Trophoblast cell (in vitro differentiated cells and primary cell): ENCODE data around the gene STX19.

Source experiments
- DNase-seq, 2 donors: peaks; one replicate each; pipeline ENCODE4 v3.0.0-alpha.2; 2016
- H2AFZ ChIP-seq: 2 replicates; pipeline ENCODE4 v1.6.1; 2013; ENCODE audit warnings: low read length, moderate library complexity, mild to moderate bottlenecking; ENCODE audit not compliant: insufficient read depth, poor library complexity
- H2AK5ac ChIP-seq: 2 replicates; pipeline ENCODE4 v1.6.1; 2013; ENCODE audit warnings: mild to moderate bottlenecking, low read length
- H2BK120ac ChIP-seq: 2 replicates; pipeline ENCODE4 v1.6.1; 2013; ENCODE audit warnings: low read length, mild to moderate bottlenecking, moderate library complexity; ENCODE audit not compliant: insufficient read depth, poor library complexity
- H2BK12ac ChIP-seq: 2 replicates; pipeline ENCODE4 v1.6.1; 2013; ENCODE audit warnings: mild to moderate bottlenecking, low read length, moderate library complexity
- H2BK5ac ChIP-seq: 2 replicates; pipeline ENCODE4 v1.6.1; 2013; ENCODE audit warnings: low read length, low read depth, moderate library complexity, mild to moderate bottlenecking; ENCODE audit not compliant: poor library complexity
- H3K14ac ChIP-seq: 2 replicates; pipeline ENCODE4 v1.6.1; 2013; ENCODE audit warnings: mild to moderate bottlenecking, low read length
- H3K18ac ChIP-seq: 2 replicates; pipeline ENCODE4 v1.6.1; 2013; ENCODE audit warnings: mild to moderate bottlenecking, low read length
- H3K23ac ChIP-seq: 2 replicates; pipeline ENCODE4 v1.6.1; 2013; ENCODE audit warnings: low read length
- H3K27ac ChIP-seq: 2 replicates; pipeline ENCODE4 v1.5.1; 2013; ENCODE audit warnings: low read depth, mild to moderate bottlenecking, inconsistent platforms, low read length, moderate library complexity
- H3K27me3 ChIP-seq: 2 replicates; pipeline ENCODE4 v1.6.1; 2013; ENCODE audit warnings: inconsistent platforms, mild to moderate bottlenecking, low read length, moderate library complexity; ENCODE audit not compliant: insufficient read depth
- H3K36me3 ChIP-seq, 2 experiments: 1 replicate in 1 of 2; 2 replicates in 1 of 2; pipeline ENCODE4 v1.6.1; 2013; ENCODE audit warnings: low read length in 2 of 2, mild to moderate bottlenecking in 2 of 2, moderate library complexity in 1 of 2; ENCODE audit not compliant: insufficient read depth in 2 of 2, control insufficient read depth in 1 of 2
- H3K4ac ChIP-seq: 2 replicates; pipeline ENCODE4 v1.6.1; 2013; ENCODE audit warnings: low read depth, mild to moderate bottlenecking, low read length, moderate library complexity
- H3K4me1 ChIP-seq, 2 experiments: 1 replicate in 1 of 2; 2 replicates in 1 of 2; pipeline ENCODE4 v1.6.1; 2013; ENCODE audit warnings: low read length in 2 of 2, mild to moderate bottlenecking in 2 of 2, moderate library complexity in 1 of 2; ENCODE audit not compliant: insufficient read depth in 2 of 2, control insufficient read depth in 1 of 2
- H3K4me2 ChIP-seq: 2 replicates; pipeline ENCODE4 v1.6.1; 2013; ENCODE audit warnings: inconsistent platforms, mild to moderate bottlenecking, low read length, moderate library complexity
- H3K4me3 ChIP-seq: 2 replicates; pipeline ENCODE4 v1.5.1; 2013; ENCODE audit warnings: mild to moderate bottlenecking, low read depth, low read length, inconsistent platforms
- H3K79me1 ChIP-seq: one replicate; pipeline ENCODE4 v1.6.1; 2013; ENCODE audit warnings: low read length
- H3K79me2 ChIP-seq: 2 replicates; pipeline ENCODE4 v1.6.1; 2013; ENCODE audit warnings: low read length, mild to moderate bottlenecking; ENCODE audit not compliant: control insufficient read depth, insufficient read depth, poor library complexity
- H3K9ac ChIP-seq: 2 replicates; pipeline ENCODE4 v1.6.1; 2013; ENCODE audit warnings: mild to moderate bottlenecking, low read length
- H3K9me3 ChIP-seq: 2 replicates; pipeline ENCODE4 v1.6.1; 2013; ENCODE audit warnings: low read depth, mild to moderate bottlenecking, control low read depth, inconsistent platforms, low read length; ENCODE audit not compliant: insufficient read depth
- H4K12ac ChIP-seq: 2 replicates; pipeline ENCODE4 v1.6.1; 2013; ENCODE audit warnings: low read depth, mild to moderate bottlenecking, low read length, moderate library complexity
- H4K8ac ChIP-seq: 2 replicates; pipeline ENCODE4 v1.6.1; 2013; ENCODE audit warnings: low read depth, mild to moderate bottlenecking, low read length, moderate library complexity
- H4K91ac ChIP-seq: one replicate; pipeline ENCODE4 v1.6.1; 2013; ENCODE audit warnings: low read depth, mild to moderate bottlenecking, low read length, moderate library complexity
- WGBS: extraction: QIAGEN DNeasy Blood & Tissue Kit; methylation state at CpG from one replicate; pipeline ENCODE4 v1.1.7; 2013; ENCODE audit warnings: missing lambda C conversion rate; ENCODE audit not compliant: insufficient read length, insufficient coverage; ENCODE audit errors: extremely low coverage; 5-methylcytosine and 5-hydroxymethylcytosine counted together

Gene STX19

DNA sequence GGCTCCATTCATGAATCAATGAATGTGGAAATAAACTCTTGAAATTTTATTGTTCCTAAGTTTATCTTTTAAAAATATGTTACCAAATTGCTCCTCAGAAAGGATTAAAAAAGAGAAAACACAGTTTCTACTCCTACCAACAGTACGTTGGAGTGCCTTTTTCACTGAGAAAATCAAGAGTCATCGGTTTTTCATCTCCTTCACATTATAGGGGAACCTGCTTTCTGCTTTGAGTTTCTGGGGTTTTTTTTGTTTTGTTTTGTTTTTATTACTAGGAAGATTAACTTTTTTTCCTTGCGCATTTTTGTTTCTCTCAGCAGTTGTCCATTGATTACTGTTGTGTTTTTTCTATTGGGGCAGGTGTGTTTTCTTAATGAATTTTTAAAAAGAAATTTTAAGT is 45.0 kb downstream of the STX19 start:
- Histone ChIP-seq H3K18ac (no peak overlapping the region), H3K4me3 (no peak overlapping the region), H3K4ac (no peak overlapping the region), H3K14ac (no peak overlapping the region), H3K4me1 (no peaks in the 10 kb centered on the region), H3K23ac (no peak overlapping the region), H3K9me3 (no peaks in the 10 kb centered on the region), H2BK120ac (no peak overlapping the region), H4K12ac (no peak overlapping the region), H2BK12ac (no peak overlapping the region), H2BK5ac (no peak overlapping the region), H4K91ac (no peak overlapping the region), H3K9ac (no peak overlapping the region), H4K8ac (no peak overlapping the region), H3K79me1 (no peaks in the 10 kb centered on the region), H2AFZ (no peak overlapping the region), H2AK5ac (no peak overlapping the region), H3K27me3 (no peaks in the 10 kb centered on the region), H3K36me3 (no peaks in the 10 kb centered on the region), H3K4me2 (no peak overlapping the region), H3K79me2 (no peaks in the 10 kb centered on the region), H3K27ac (no peak overlapping the region)
- WGBS, result no CpG with 5 or more reads among the region's 3 CpGs
- no peak for DNase-seq

DNA sequence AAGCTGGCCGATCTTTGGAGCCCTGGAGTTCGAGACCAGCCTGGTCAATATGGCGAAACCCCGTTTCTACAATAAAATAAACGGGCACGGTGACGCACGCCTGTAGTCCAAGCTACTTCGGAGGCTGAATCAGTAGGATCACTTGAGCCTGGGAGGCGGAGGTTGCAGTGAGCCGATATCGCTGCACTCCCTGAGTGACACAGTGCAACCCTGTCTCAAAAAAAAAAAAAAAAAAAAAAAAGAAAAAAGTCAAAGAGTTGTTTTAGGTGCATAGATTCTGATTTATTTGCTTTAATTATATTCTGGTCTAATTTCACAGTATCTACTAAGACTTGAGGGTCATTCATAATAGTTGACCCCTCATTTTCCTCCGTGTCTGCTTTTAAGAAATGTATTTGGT is 46.7 kb downstream of the STX19 start:
- Histone ChIP-seq H4K91ac (no peak overlapping the region), H3K79me1 (no peaks in the 10 kb centered on the region), H3K27ac (no peak overlapping the region), H3K18ac (no peak overlapping the region), H2AK5ac (no peak overlapping the region), H3K4me2 (no peak overlapping the region), H3K79me2 (no peaks in the 10 kb centered on the region), H3K4me3 (no peak overlapping the region), H4K12ac (no peak overlapping the region), H2BK120ac (no peak overlapping the region), H3K9ac (no peak overlapping the region), H3K14ac (no peak overlapping the region), H2BK5ac (no peak overlapping the region), H3K4ac (no peak overlapping the region), H2AFZ (no peak overlapping the region), H3K36me3 (no peaks in the 10 kb centered on the region), H3K9me3 (no peaks in the 10 kb centered on the region), H3K23ac (no peak overlapping the region), H4K8ac (no peak overlapping the region), H2BK12ac (no peak overlapping the region), H3K4me1 (no peaks in the 10 kb centered on the region), H3K27me3 (no peaks in the 10 kb centered on the region)
- no peak for DNase-seq
- no CpG with 5 or more reads among the region's 13 CpGs for WGBS

DNA sequence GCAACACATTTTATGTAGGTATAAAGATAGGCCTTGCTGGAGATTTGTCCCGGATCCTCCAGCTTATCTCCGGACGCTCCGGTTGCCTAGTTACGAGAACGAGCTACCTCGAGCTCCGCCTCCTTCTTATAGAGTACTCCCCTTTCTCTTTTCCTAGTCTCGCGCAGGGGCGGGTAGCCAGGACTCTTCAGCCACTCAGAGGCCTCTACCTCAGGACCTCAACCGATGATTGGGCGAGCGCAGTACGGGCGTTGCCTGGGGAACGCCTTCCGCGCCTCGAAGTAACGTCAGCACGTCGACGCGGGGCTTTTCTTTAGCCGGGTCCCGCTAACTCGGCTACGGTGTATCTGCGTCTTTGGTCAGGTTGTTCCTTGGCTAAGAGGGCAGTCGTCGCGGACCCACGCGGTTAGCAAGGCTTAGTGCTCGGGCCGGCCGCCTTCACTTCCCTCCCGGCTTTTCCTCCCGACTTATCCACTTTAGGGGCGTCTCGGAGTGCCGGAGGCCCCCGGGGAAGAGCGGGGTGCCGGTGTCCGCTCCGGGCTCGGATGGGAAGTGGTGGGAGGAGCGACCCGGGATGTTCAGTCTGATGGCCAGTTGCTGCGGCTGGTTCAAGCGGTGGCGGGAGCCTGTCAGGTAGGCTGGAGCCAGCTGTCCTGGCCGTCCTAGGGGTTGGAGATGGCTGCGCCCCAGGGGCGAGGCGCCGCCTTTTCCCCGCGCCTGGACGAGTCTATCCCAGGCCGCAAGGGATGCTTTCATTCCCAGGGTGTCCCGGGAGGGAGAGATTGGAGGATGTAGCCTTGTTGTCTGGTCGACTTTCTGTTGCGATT is 48.3 kb downstream of the STX19 start, which contains the start of gene ARL13B:
Gene ARL13B (plus strand): TSS at position 306 of the 827 bp plus-strand sequence. CDS start 269 bp downstream, at position 575.
- Histone ChIP-seq H3K4me3 (peak within 1 kb of the TSS; percentile 86), H3K27ac (peak within 1 kb of the TSS; percentile 12), H4K12ac (no peak within 1 kb of the TSS)

DNA sequence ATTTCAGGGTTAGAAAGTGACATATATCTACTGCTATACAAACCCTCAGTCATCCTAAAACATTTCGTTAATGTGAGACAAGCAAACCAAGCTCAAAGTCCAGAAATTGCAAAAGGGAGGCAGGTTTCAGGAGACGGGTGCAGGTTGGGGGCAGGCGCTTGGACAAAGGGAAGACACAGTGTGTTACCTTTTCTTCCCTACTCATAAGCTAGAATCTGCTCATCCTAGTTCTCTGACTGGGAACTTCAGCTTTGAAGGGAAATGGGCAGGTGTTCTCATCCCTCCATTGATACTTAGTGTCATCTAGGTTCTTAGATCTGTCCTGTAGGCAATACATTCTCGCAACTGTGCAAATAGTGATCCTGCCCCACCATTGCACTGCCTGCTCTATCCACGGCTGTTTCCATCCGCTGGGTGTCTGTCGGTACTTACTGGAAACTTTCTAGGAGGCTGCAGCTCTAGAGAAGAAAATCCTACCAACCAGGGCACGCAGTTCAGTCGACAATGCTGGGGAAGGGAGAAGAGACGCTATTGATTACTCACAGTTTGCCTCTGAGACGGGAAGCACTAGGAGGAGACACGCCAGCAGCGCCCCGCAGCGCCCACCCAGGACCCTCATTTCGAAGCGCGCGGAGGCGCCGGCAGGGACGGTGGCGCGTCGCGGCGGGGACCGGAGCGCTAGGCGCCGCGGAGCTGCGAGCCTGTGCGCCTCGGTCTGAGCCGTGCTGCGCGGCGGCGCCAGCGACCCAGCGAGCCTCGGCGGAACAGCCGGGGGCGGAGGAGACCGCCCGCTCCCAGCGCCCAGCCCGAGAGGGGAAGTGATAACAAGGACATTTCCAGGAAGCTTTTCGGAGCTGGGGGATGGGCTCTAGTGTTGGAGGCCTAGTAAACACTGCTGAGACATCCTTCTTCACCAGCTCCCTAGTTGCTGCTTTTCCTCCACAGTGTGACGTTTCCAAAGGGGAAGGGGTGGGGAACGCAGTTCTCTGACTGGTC is 55.0 kb downstream of the STX19 start, which contains the start of gene PROS1:
Gene PROS1 (minus strand): TSS at position 766 of the 996 bp plus-strand sequence. CDS start 147 bp downstream, at position 619.
- no CpG with 5 or more reads among the region's 53 CpGs for WGBS
- peak within 1 kb of the TSS; percentile 4 for H4K91ac ChIP-seq
- peak within 1 kb of the TSS; percentile 72 for H3K27ac ChIP-seq

More for the DNA sequence above, 48.3 kb downstream of the STX19 start, which contains the start of gene ARL13B:
- H3K4me2 ChIP-seq, result peak within 1 kb of the TSS; percentile 77
- H3K23ac ChIP-seq, result no peak within 1 kb of the TSS
- no peaks in the 10 kb centered on the region for H3K4me1 ChIP-seq
- no peak within 1 kb of the TSS for H2BK5ac ChIP-seq
- H3K14ac ChIP-seq, result no peak within 1 kb of the TSS
- H3K9me3 ChIP-seq, result no peaks in the 10 kb centered on the region
- WGBS, result no CpG with 5 or more reads among the region's 66 CpGs
- H3K36me3 ChIP-seq, result no peaks in the 10 kb centered on the region
- no peaks in the 10 kb centered on the region for H3K27me3 ChIP-seq
- peak; percentile 99 for DNase-seq
- H4K91ac ChIP-seq, result no peak within 1 kb of the TSS
- no peak within 1 kb of the TSS for H2BK12ac ChIP-seq
- H3K79me2 ChIP-seq, result no peaks in the 10 kb centered on the region
- H3K79me1 ChIP-seq, result no peaks in the 10 kb centered on the region
- H3K18ac ChIP-seq, result no peak within 1 kb of the TSS
- H2BK120ac ChIP-seq, result no peak within 1 kb of the TSS
- H3K4ac ChIP-seq, result no peak within 1 kb of the TSS
- no peak within 1 kb of the TSS for H2AK5ac ChIP-seq
- peak within 1 kb of the TSS; percentile 58 for H2AFZ ChIP-seq
- H3K9ac ChIP-seq, result peak within 1 kb of the TSS; percentile 79
- H4K8ac ChIP-seq, result peak within 1 kb of the TSS; percentile 47

More for the DNA sequence above, 55.0 kb downstream of the STX19 start, which contains the start of gene PROS1:
- Histone ChIP-seq H4K8ac (peak within 1 kb of the TSS; percentile 93), H3K23ac (no peak within 1 kb of the TSS), H2BK12ac (no peak within 1 kb of the TSS), H3K9ac (peak within 1 kb of the TSS; percentile 59), H2AK5ac (no peak within 1 kb of the TSS), H3K36me3 (no peaks in the 10 kb centered on the region), H3K9me3 (no peaks in the 10 kb centered on the region), H3K4me2 (peak within 1 kb of the TSS; percentile 78), H3K4me1 (no peaks in the 10 kb centered on the region), H2AFZ (peak within 1 kb of the TSS; percentile 38), H2BK5ac (peak within 1 kb of the TSS; percentile 60), H2BK120ac (peak within 1 kb of the TSS; percentile 10), H3K27me3 (no peaks in the 10 kb centered on the region), H3K18ac (peak within 1 kb of the TSS; percentile 2), H3K14ac (peak within 1 kb of the TSS; percentile 75), H3K4ac (peak within 1 kb of the TSS; percentile 50), H3K79me1 (peaks cover 6% of the 10 kb centered on the region), H3K4me3 (peak within 1 kb of the TSS; percentile 76), H4K12ac (peak within 1 kb of the TSS; percentile 70), H3K79me2 (peaks cover 2% of the 10 kb centered on the region)
- peak; percentile 40 to 70 for DNase-seq
